Heart left ventricle (tissue), 13 donors: ENCODE results near the gene TRAM2.

Source experiments
- POLR2A ChIP-seq, 2 donors: fragments of 450-650 bp; IDR thresholded peaks; one replicate each; pipeline ENCODE4 v1.6.1; 2017; ENCODE audit warnings: antibody characterized with exemption in 2 of 2, mild to moderate bottlenecking in 2 of 2, moderate library complexity in 2 of 2
- TF ChIP-seq, protein P1 (sequence below), 12 donors: fragments of 200-600 bp; sonication (generic) in 4 of 12; IDR thresholded peaks; one replicate each; pipeline versions ENCODE4 v1.5.0 to v1.8.0; 2018 to 2022; ENCODE audit warnings: antibody characterized with exemption in 12 of 12, mild to moderate bottlenecking in 5 of 12
- donor health status: ischemic (EF 13 %, LVEDD 7.1; RV severe dilation, severe dysfunction).
- donor health status: DM: no; HTN: yes; CAD: no.
- donor health status: DM: no; HTN: no; CAD: no.
- donor health status: ischemic (EF 25% LVEDD 6.9; RV normal size, moderate dysfunction).
- donor health status: ischemic (EF 25% LVEDD 5.7; RV mildly dilated, moderate dysfunction).
- donor health status: ischemic (EF 35%, LVEDD 5.7; RV mildly dilated, moderate dysfunction).
- donor health status: nonischemic (EF 11% LVEDD 7.7; RV severe dilation, severe dysfunction).
- donor health status: DM: yes; HTN: yes; CAD: no.
- donor health status: PGD.
- donor health status: ischemic (EF 29% LVEDD 5.4; RV normal size, mild dysfunction).
- donor health status: nonischemic (EF 23%, LVEDD 6.1; RV moderate dilation, normal function).

DNA sequence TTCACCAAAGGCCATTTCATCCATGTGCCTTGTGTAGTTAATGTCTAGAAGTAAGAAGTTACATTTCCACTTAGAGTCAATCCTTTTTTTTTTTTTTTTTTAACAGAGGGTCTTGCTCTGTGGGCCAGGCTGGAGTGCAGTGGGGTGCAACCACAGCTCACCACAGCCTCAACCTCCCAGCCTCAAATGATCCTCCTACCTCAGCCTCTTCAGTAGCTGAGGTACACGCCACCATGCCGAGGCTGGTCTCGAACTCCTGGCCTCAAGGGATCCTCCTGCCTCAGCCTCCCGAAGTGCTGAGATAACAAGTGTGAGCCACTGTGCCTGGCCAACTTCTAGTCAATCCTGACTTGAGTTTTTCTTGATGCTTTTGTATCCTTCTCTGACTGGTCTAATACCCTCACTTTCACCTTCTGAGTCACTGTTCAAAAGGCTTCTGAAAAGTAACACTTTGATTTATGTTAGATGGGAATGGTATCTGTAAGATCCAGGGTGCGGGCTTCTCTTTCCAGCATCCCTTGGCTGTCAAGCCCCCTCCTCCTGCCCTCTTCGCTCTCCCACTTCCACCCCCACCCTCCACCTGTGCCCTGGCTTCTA lies 22.1 kb downstream of the TRAM2 start:
- TF ChIP-seq, protein P1, sequence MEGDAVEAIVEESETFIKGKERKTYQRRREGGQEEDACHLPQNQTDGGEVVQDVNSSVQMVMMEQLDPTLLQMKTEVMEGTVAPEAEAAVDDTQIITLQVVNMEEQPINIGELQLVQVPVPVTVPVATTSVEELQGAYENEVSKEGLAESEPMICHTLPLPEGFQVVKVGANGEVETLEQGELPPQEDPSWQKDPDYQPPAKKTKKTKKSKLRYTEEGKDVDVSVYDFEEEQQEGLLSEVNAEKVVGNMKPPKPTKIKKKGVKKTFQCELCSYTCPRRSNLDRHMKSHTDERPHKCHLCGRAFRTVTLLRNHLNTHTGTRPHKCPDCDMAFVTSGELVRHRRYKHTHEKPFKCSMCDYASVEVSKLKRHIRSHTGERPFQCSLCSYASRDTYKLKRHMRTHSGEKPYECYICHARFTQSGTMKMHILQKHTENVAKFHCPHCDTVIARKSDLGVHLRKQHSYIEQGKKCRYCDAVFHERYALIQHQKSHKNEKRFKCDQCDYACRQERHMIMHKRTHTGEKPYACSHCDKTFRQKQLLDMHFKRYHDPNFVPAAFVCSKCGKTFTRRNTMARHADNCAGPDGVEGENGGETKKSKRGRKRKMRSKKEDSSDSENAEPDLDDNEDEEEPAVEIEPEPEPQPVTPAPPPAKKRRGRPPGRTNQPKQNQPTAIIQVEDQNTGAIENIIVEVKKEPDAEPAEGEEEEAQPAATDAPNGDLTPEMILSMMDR (IDR thresholded peaks at IDR 0.05) = no peak
- no peak for TF ChIP-seq POLR2A (IDR thresholded peaks at IDR 0.05)
